Memory B cell (primary cell): ENCODE measurements around the gene ZNF554.

Source experiments
- ATAC-seq: fragments of 150-1000 bp; cut with Tn5 transposase; 2 replicates; pipeline ENCODE4 v1.10.0; 2021; ENCODE audit warnings: low read depth, mild to moderate bottlenecking, moderate library complexity
- DNase-seq, 2 donors: peaks; one replicate each; pipeline ENCODE4 v3.0.0; 2022; ENCODE audit warnings: low spot score in 2 of 2
- H3K27ac Mint-ChIP-seq: one replicate; pipeline ENCODE4 v1.8.0; 2022; ENCODE audit warnings: mild to moderate bottlenecking, moderate library complexity, mixed read lengths
- H3K27me3 Mint-ChIP-seq: one replicate; pipeline ENCODE4 v1.8.0; 2022; ENCODE audit warnings: mixed read lengths
- H3K36me3 Mint-ChIP-seq: one replicate; pipeline ENCODE4 v1.8.0; 2022; ENCODE audit warnings: mild to moderate bottlenecking, mixed read lengths
- H3K4me1 Mint-ChIP-seq: one replicate; pipeline ENCODE4 v1.8.0; 2022; ENCODE audit warnings: mixed read lengths
- H3K4me3 Mint-ChIP-seq: one replicate; pipeline ENCODE4 v1.8.0; 2022; ENCODE audit warnings: mild to moderate bottlenecking, moderate library complexity, mixed read lengths
- H3K9me3 Mint-ChIP-seq: one replicate; pipeline ENCODE4 v1.8.0; 2022; ENCODE audit warnings: mixed read lengths

Gene ZNF554

DNA sequence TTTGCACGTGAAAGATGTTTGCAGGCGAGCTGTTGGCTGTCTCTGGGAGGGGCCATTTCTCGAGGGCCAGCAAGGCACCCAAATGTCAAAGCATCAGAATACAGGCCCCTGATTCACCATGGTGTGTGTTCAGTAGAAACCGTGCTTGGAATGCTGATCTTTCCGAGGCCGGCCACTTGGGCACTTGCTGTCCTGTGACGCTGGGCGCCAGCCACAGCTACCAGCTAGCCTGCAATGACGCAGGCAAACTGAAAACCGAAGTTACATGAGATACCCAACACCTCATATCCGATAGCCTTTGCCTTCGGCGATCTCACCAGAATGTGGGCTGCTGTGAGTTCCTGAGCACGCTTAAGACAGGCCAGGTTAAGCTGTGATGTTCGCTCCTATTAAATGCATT is 22.4 kb upstream of the ZNF554 start:
- Mint-ChIP-seq H3K27me3 (no peaks in the 10 kb centered on the region), H3K4me1 (peaks cover 3% of the 10 kb centered on the region), H3K27ac (no peak overlapping the region), H3K9me3 (no peaks in the 10 kb centered on the region), H3K36me3 (peaks cover 12% of the 10 kb centered on the region), H3K4me3 (no peak overlapping the region)
- DNase-seq (no peak), ATAC-seq (no peak)

DNA sequence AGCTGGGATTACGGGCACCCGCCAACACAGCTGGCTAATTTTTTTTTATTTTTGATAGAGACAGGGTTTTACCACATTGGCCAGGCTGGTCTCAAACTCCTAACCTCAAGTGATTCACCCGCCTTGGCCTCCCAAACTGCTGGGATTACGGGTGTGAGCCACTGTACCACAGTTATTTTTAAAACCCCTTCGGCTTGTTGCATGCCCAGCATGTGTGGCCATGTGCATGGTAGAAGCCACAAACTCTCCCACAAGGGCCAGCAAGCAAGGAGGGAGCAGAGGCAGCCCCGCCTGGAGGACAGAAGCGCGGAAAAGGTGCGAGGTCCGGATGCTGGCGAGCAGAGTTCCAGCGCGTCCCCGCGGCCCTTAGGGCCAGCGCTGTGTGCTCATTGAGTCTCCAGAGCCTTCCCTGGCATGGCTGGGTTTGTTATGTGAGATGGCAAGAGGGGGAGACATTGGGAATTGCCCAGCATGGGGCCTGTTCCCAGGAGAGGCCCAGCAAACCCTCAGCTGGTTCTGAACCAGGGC is 21.4 kb upstream of the ZNF554 start:
- no peak overlapping the region for H3K4me3 Mint-ChIP-seq

DNA sequence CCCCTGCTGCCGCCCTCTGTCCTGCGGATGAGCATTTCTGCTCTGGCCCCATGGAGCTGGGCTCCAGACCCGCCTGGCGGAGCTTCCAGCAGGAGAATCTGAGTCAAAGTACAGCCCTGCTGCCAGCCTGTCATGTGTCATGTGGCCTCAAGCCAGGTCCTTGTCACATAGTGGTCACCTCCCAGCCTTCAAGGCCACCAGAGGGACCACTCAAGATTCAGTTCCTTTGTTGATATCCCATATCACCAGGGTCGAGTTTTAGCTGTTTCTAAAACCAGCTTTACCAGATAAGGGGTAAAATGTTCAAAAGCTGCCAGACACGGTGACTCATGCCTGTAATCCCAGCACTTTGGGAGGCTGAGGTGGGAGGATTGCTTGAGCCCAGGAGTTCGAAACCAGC is 20.9 kb upstream of the ZNF554 start:
- H3K36me3 Mint-ChIP-seq = peaks cover 18% of the 10 kb centered on the region
- no peak overlapping the region for H3K4me3 Mint-ChIP-seq

More for the DNA sequence above, 21.4 kb upstream of the ZNF554 start:
- DNase-seq = no peak
- Mint-ChIP-seq H3K4me1 (peaks cover 7% of the 10 kb centered on the region), H3K27me3 (no peaks in the 10 kb centered on the region), H3K36me3 (peaks cover 18% of the 10 kb centered on the region), H3K9me3 (no peaks in the 10 kb centered on the region), H3K27ac (no peak overlapping the region)
- ATAC-seq = no peak

DNA sequence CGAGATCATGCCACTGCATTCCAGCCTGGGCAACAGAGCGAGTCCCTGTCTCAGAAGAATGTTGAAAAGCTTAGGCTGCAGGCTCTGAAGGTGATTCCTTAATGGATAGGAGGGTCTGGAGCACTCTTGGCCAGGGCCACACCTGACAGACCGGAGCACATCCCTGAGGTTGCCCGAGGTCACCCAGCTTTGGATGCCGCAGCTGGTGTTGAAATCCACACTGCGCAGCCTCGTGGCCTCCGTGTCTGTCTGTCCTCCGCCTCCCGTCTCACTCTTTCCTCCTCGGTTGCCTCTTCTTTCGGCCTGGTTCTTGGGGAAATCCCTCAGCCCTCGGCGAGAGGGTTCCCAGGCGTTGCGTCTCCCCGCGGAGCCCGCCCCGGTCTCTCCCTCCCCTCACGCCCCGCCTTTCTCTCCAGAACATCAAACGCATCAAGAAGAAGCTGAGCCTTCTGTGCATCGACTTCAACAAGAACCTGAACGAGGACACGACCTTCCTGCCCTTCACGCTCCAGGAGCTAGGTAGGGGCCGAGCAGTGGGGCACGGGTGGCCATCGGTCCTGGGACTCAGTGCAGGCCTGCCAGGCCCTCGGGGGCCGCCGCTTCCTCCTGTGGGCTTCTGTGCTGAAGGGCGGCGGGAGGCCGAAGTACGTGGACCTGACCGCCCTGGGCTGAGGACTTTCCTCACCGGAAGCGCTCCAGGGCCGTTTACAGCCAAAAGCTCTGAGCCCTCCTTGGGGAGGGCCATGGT is 20.2 kb upstream of the ZNF554 start:
- Mint-ChIP-seq H3K4me1 (peaks cover 7% of the 10 kb centered on the region), H3K27me3 (no peaks in the 10 kb centered on the region), H3K36me3 (peaks cover 22% of the 10 kb centered on the region), H3K4me3 (no peak overlapping the region), H3K9me3 (no peaks in the 10 kb centered on the region), H3K27ac (no peak overlapping the region)
- ATAC-seq = no peak
- DNase-seq = no peak

More for the DNA sequence above, 20.9 kb upstream of the ZNF554 start:
- Mint-ChIP-seq H3K27me3 (no peaks in the 10 kb centered on the region), H3K9me3 (no peaks in the 10 kb centered on the region), H3K4me1 (peaks cover 7% of the 10 kb centered on the region), H3K27ac (no peak overlapping the region)
- DNase-seq (no peak), ATAC-seq (no peak)

DNA sequence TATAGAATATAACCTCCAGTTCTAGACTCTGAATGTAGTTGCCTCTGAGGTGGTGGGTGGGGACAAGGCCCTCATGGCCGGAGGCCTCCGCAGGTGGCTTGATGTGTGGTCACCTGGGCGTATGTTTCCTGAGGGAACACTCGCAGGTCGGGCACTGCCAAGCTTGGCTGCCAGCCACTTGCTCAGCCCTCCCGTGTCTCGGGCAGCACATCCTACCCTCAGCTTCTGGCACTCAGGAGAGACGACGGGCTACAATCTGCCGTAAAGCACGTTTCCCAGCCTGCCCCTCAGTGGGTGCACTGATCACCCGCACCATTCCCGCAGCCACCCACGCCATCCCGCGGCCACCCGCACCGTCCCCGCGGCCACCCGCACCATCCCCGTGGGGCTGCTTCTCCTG is 19.2 kb upstream of the ZNF554 start:
- H3K4me1 Mint-ChIP-seq = peaks cover 7% of the 10 kb centered on the region
- DNase-seq (no peak), ATAC-seq (no peak)
- H3K9me3 Mint-ChIP-seq = no peaks in the 10 kb centered on the region
- H3K27me3 Mint-ChIP-seq = no peaks in the 10 kb centered on the region
- no peak overlapping the region for H3K4me3 Mint-ChIP-seq
- no peak overlapping the region for H3K27ac Mint-ChIP-seq
- peaks cover 21% of the 10 kb centered on the region for H3K36me3 Mint-ChIP-seq

DNA sequence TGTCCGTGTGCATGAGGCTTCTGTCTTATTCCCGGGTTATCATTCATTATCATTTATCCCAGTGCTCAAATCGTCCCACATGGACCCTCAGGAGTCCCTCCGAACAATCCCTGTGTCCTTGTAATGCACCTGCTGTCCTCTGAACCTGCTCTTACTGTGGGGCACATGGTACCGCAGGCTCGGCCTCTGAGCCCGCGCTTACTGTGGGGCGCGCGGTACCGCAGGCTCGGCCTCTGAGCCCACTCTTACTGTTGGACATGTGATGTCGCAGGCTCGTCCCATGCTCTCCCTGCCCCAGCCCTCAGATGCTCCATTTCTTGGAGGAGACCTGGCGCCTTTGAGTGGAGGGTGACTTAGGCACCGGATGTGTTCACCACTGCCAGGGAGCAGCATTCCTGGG is 16.8 kb upstream of the ZNF554 start:
- no peaks in the 10 kb centered on the region for H3K27me3 Mint-ChIP-seq
- H3K4me3 Mint-ChIP-seq = no peak overlapping the region
- H3K9me3 Mint-ChIP-seq = no peaks in the 10 kb centered on the region
- H3K36me3 Mint-ChIP-seq = peaks cover 20% of the 10 kb centered on the region
- ATAC-seq (no peak), DNase-seq (no peak)
- H3K4me1 Mint-ChIP-seq = peaks cover 7% of the 10 kb centered on the region
- H3K27ac Mint-ChIP-seq = peak overlapping the region; percentile 3

DNA sequence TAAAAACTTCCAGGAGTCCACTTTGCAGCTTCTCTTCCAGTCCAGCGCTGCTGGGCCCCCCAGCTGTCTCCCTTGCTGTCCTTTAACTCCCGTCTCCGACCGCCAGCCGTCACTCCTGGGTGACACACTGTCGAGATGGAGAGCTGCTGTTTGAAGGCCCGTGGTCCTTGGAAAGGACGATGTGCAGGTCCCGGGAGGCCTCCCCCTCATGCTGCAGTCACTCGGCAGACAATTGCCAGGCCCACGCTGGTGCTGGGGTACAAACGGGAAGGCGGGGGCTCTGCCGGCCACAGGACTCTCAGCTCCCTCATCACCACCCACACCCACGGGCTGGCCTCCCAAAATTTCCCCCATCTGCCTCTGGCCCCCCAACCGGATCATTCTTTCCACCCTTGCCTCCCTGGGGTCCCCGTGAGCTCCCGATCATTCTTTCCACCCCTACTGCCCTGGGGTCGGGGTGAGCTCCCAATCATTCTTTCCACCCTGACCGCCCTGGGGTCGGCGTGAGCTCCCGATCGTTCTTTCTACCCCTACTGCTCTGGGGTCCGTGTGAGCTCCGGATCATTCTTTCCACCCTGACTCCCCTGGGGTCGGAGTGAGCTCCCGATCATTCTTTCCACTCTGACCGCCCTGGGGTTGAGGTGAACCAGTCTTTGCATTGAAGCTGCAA is 16.0 kb upstream of the ZNF554 start:
- Mint-ChIP-seq H3K27ac (no peak overlapping the region), H3K36me3 (peaks cover 20% of the 10 kb centered on the region), H3K9me3 (no peaks in the 10 kb centered on the region), H3K4me3 (no peak overlapping the region), H3K27me3 (no peaks in the 10 kb centered on the region), H3K4me1 (peaks cover 7% of the 10 kb centered on the region)
- no peak for ATAC-seq
- no peak for DNase-seq

DNA sequence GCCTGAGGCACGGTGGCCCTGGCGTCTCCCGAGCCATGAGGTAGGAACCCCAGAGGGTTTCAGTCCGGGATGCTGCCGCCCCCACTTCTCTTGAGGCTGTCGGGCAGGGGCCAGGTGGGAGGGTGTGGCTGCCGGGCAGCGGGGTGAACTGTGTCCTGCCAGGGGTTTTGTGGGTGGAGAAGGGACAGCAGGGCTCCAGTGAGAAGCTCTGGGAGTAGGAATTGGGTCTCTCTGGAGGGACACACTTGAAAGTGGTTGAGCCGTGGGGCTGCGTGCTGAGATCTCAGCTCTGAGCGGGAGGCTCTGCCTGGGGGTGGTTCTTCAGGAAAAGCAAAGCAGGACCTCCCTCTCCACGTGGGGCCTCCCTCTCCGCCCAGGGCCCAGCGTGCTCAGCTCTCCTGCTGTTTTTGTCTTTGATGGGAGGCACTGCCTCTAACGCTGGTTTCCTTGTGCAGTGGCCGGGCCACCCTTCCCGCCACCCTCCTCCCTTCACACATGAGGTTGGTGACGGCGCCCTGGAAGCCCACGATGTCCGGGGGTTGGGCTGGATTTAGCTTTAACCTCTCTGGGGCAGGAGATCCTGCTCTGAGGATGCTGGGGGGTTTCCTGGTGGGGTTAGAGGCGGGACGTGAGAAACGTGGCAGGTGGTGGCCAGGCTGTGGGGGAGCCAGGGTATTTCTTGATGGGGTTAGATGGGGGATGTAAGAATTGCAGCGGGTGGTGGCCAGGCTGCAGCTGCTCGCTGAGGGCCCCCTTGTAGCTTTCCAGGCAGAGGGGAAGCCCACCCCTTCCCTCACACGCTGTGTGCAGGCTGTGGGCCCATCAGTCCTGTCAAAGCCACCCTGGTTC is 15.3 kb upstream of the ZNF554 start:
- Mint-ChIP-seq H3K4me1 (peaks cover 7% of the 10 kb centered on the region), H3K9me3 (no peaks in the 10 kb centered on the region), H3K27me3 (no peaks in the 10 kb centered on the region), H3K36me3 (peaks cover 24% of the 10 kb centered on the region), H3K4me3 (no peak overlapping the region), H3K27ac (no peak overlapping the region)
- DNase-seq = no peak
- no peak for ATAC-seq

DNA sequence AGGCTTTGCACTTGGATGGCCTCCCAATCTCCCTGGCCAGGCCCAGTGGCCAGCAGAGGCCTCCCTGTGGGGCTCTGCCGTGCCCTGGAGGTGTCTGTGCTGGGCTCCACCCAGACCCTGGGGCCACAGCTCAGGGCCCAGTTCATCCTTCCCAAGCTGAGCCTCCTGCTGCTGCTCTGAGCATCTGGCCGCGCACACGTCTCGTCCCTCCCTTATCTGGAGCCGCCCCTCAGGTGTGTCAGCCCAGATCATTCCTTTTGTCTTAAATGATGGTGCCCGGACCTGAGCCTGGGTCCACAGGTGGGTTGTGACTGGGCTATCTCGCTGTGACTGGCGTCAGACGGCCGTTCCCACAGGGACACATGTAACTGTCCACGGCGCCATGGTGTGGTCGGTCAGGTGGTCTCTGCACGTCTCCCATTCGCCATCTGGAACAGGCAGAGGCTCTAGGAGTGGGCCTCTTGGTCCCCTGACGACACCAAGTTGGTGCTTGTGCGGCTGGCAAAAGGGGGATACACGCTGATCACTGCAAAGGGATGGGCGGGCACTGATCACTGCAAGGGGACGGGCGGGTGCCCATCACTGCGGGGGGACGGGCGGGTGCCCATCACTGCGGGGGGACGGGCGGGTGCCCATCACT is 14.3 kb upstream of the ZNF554 start:
- Mint-ChIP-seq H3K27me3 (no peaks in the 10 kb centered on the region), H3K4me1 (peaks cover 7% of the 10 kb centered on the region), H3K27ac (no peak overlapping the region), H3K36me3 (peaks cover 24% of the 10 kb centered on the region), H3K9me3 (no peaks in the 10 kb centered on the region), H3K4me3 (no peak overlapping the region)
- DNase-seq (no peak), ATAC-seq (no peak)

DNA sequence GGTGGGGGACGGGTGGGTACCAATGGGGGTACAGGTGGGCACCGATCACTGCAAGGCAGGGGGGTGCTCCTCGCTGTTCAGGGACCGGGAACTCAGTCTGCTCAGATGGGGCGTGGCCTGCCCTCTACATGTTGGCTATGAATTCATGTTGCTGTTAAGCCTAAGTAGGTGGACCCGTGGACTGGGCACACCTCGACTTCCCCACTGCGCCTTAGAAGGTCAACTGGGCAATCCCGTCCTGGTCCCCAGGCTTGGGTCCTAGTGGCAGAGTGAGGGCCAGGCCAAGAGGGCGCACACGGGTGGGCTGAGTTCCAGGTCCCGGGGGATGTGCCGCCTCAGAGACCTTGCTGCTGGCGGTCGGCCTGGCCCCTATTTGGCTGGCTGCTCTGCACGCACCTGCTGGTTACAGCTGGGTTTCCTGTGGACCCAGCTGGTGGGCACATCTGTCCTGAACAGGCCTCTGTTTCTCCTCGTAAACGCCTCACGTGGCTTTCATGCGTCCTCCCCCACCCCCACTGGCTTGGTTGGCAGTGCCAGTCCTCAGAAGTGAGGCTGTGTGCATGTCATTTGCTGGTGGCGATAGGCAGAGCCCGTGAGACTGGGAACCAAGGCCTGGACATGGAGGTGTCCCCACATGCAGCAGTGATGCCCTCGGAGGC is 13.5 kb upstream of the ZNF554 start:
- Mint-ChIP-seq H3K27ac (no peak overlapping the region), H3K4me1 (peaks cover 7% of the 10 kb centered on the region), H3K9me3 (no peaks in the 10 kb centered on the region), H3K27me3 (no peaks in the 10 kb centered on the region), H3K36me3 (peaks cover 22% of the 10 kb centered on the region), H3K4me3 (no peak overlapping the region)
- no peak for DNase-seq
- ATAC-seq = no peak

DNA sequence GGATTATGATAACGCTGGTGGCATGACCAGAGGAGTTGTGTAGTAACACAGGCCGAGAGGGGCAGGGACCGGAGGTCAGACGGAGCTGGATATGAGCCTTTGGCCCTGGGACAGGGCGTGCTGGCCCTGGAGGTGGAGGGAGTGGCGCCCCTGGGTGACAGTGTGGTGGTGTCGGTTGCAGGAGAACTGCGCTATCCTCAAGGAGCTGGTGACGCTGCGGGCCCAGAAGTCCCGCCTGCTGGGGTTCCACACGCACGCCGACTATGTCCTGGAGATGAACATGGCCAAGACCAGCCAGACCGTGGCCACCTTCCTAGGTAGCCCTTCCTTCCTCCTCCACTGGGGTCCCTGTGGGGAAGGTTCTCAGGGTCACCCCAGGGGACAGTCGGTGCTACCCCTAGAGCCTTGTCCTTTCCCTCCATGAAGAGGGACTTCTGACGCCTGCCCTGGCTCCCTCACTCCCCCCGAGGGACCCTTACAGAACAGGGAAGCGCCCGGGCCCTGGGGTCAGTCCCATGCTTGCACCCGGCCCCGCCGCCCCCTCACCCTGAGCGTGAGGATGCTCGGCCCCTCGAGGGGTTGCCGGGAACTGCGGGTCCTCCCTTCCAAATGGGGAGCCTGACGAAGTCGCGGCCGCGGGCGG is 12.8 kb upstream of the ZNF554 start:
- H3K9me3 Mint-ChIP-seq = no peaks in the 10 kb centered on the region
- H3K27ac Mint-ChIP-seq = no peak overlapping the region
- no peaks in the 10 kb centered on the region for H3K27me3 Mint-ChIP-seq
- H3K4me1 Mint-ChIP-seq = peaks cover 5% of the 10 kb centered on the region
- no peak for ATAC-seq
- no peak for DNase-seq
- H3K36me3 Mint-ChIP-seq = peaks cover 20% of the 10 kb centered on the region
- no peak overlapping the region for H3K4me3 Mint-ChIP-seq

DNA sequence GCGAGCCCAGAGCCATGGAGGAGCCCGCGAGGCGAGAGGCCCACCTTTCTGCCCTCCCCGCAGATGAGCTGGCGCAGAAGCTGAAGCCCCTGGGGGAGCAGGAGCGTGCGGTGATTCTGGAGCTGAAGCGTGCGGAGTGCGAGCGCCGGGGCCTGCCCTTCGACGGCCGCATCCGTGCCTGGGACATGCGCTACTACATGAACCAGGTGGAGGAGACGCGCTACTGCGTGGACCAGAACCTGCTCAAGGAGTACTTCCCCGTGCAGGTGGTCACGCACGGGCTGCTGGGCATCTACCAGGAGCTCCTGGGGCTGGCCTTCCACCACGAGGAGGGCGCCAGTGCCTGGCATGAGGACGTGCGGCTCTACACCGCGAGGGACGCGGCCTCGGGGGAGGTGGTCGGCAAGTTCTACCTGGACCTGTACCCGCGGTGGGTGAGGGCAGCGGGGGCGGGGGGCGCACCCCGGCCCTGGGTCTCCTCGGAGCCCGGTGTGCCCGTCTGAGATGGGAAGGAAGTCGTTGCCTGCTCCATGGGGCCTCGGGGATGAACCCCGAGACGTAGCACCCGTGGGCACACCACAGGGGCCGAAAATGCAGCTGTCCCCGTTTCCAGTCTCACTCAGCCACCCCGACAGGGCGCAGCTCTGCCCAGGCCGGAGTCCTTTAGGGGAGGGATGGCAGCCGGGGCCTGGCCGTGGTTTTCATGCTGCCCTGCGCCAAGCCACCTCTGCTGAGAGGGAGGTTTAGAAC is 12.1 kb upstream of the ZNF554 start:
- Mint-ChIP-seq H3K4me1 (peaks cover 2% of the 10 kb centered on the region), H3K27me3 (no peaks in the 10 kb centered on the region), H3K9me3 (no peaks in the 10 kb centered on the region), H3K36me3 (peaks cover 16% of the 10 kb centered on the region), H3K27ac (no peak overlapping the region), H3K4me3 (no peak overlapping the region)
- DNase-seq = no peak
- no peak for ATAC-seq
